ENCODE results near the gene PTPN23. TPM values are rescaled to one million over a fixed set of nuclear protein-coding genes. Genes with fewer than 3 reads are reported as not detected.

Gene PTPN23
- total RNA-seq, 1 donor from 2014 or later = 71.4 TPM

DNA sequence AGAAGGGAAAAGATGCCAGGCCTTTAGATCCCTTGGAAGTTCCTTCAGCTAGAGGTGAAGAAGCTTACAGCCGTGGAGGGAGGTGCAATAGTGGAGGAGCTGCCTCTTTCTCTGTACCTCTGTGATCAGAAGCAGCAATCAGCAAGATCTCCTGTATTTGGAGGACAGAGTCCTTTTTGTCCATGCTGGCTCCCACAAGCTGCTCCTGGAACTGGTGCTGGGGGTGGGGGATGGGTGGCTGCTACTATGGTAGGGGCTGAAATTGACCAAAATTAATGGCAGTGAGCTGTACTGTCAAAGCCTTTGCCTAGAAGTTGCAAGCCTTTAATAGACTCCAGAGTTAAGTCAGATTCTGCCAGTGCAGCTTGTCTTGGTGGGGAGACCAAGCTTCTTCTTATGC, 18.2 kb downstream of the PTPN23 start:
- Mint-ChIP-seq H3K36me3 (ENCODE audit: insufficient read depth) (peaks cover 9% of the 10 kb centered on the region), H3K27ac (no peak overlapping the region), H3K4me1 (ENCODE audit: low read depth) (peaks cover 20% of the 10 kb centered on the region), H3K4me3 (ENCODE audit: low read depth) (no peak overlapping the region), H3K9me3 (ENCODE audit: low read depth) (no peaks in the 10 kb centered on the region), H3K27me3 (no peaks in the 10 kb centered on the region)
- no peak for TF ChIP-seq CTCF (IDR thresholded peaks at IDR 0.05; ENCODE audit: unreplicated experiment)
- no peak for DNase-seq (ENCODE audit: low spot score, unreplicated experiment)

DNA sequence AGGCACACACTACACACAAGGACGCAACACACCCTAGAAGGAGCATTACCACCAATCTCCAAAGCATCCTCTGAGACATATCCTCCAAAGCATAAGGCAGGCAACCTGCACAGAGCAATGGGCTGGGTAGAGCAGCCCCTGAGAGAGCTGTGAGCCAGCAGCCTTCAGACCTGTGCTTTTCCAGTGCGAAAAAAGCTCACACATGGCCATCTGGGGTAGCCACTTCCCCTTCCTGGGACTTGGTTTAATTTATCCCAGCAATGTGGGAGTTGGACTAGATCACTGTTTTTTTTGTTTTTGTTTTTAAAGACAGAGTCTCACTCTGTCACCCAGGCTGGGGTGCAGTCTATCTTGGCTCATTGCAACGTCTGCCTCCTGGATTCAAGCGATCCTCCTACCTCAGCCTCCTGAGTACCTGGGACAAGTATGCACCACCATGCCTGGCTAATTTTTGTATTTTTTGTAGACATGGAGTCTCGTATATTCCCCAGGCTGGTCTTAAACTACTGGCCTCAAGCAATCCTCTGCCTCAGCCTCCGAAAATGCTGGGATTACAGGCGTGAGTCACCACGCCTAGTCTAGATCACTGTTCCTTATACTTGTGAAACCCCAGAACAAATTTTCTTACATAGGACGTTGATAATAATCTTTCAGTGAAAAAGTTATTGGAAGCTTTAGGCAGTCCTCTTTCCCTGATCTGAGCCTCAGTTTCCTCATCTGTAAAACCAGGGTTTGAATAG, 18.9 kb downstream of the PTPN23 start:
- Mint-ChIP-seq H3K9me3 (ENCODE audit: low read depth) (no peaks in the 10 kb centered on the region), H3K4me1 (ENCODE audit: low read depth) (peaks cover 13% of the 10 kb centered on the region), H3K27ac (no peak overlapping the region), H3K36me3 (ENCODE audit: insufficient read depth) (peaks cover 9% of the 10 kb centered on the region), H3K4me3 (ENCODE audit: low read depth) (no peak overlapping the region), H3K27me3 (no peaks in the 10 kb centered on the region)
- no peak for TF ChIP-seq CTCF (IDR thresholded peaks at IDR 0.05; ENCODE audit: unreplicated experiment)
- no peak for DNase-seq (ENCODE audit: low spot score, unreplicated experiment)

DNA sequence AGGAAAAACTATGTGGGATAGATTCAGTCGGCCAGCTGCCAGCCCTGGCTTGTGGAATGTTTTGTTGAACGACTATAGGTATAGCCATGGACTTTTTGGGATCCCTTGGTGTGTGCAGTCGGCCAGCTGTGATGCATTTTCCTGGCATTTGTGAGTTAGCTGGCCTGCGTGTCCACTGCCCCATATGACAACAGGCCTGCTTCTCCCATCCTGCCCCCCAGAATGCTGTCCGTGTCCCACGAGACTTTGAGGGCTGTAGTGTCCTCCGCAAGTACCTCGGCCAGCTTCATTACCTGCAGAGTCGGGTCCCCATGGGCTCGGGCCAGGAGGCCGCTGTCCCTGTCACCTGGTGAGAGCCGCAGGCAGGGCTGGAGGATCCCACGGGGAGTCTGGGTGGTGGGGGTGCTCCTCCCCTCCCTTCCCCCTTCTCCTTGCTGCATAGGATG, 23.6 kb downstream of the PTPN23 start:
- Mint-ChIP-seq H3K36me3 (ENCODE audit: insufficient read depth) (peaks cover 6% of the 10 kb centered on the region), H3K4me3 (ENCODE audit: low read depth) (no peak overlapping the region), H3K9me3 (ENCODE audit: low read depth) (no peaks in the 10 kb centered on the region), H3K27ac (no peak overlapping the region), H3K27me3 (no peaks in the 10 kb centered on the region), H3K4me1 (ENCODE audit: low read depth) (peaks cover 2% of the 10 kb centered on the region)
- DNase-seq (ENCODE audit: low spot score, unreplicated experiment) = no peak
- TF ChIP-seq CTCF (IDR thresholded peaks at IDR 0.05; ENCODE audit: unreplicated experiment) = no peak

DNA sequence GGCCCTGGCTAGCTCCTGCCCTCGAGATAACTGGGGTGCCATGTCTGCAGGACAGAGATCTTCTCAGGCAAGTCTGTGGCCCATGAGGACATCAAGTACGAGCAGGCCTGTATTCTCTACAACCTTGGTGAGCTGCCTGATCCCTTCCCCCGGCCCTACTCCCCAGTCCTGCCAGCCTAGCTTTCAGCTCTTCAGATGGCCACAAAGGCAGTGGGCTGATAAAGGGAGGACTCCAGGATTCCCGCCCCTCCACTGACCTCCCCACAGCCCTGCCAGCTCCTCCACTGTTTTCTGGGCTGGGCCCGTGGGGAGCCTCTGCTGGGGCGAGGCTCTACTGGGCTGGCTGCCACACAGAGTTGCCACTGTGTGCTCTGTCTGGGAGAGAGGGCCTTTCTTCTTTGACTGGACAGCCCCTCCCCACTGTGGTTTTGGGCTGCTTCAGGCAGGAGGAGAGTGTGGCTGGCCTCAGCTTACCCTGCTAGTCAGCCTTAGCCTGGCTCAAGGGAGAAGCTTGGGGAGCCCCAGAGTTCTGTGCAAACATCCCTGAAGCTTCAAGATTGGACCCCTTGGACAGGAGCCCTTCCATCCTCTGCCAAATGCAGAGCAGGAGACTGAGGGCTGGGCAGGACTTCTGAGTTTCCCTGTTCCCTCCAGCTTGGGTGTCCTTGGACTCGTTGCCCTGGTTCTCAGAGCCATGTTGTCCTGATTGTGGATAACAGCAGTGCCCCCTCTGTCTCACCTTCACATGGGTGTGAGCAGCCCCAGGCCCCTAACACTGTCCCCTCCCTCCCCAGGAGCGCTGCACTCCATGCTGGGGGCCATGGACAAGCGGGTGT, 24.4 kb downstream of the PTPN23 start:
- Mint-ChIP-seq H3K4me3 (ENCODE audit: low read depth) (no peak overlapping the region), H3K27me3 (no peaks in the 10 kb centered on the region)

More for the DNA sequence above, 24.4 kb downstream of the PTPN23 start:
- H3K9me3 Mint-ChIP-seq (ENCODE audit: low read depth) = no peaks in the 10 kb centered on the region
- DNase-seq (ENCODE audit: low spot score, unreplicated experiment) = no peak
- H3K4me1 Mint-ChIP-seq (ENCODE audit: low read depth) = peaks cover 2% of the 10 kb centered on the region
- peaks cover 5% of the 10 kb centered on the region for H3K36me3 Mint-ChIP-seq (ENCODE audit: insufficient read depth)
- H3K27ac Mint-ChIP-seq = no peak overlapping the region
- no peak for TF ChIP-seq CTCF (IDR thresholded peaks at IDR 0.05; ENCODE audit: unreplicated experiment)

All from progenitor cell of endocrine pancreas (in vitro differentiated cells).